K562 (cell line): Measurements from ENCODE around the gene SNX25. TPM values are rescaled to one million over a fixed set of nuclear protein-coding genes. Genes with fewer than 3 reads are reported as not detected.

Source experiments
- ATAC-seq: fragments of 200-7000 bp; cut with Tn5 transposase; 3 replicates; pipeline ENCODE4 v1.9.1; 2020; ENCODE audit warnings: moderate library complexity
- BruUV-seq: library from RNA; stranded (reverse); fragments of 400-500 nt; replicated peaks from 2 replicates; lab custom pipeline; 2021; lab: Mats Ljungman, UMichigan
- CTCF ChIA-PET: fragments of 300-600 bp; formaldehyde crosslinking; extraction: SDS; loops from one replicate; lab custom pipeline; 2021; ENCODE audit warnings: low intra/inter-chr PET ratio; lab: Yijun Ruan, JAX
- POLR2A ChIA-PET: fragments of 300-600, 350-650 bp; sonication (Branson Sonifier 250); formaldehyde crosslinking; extraction: SDS; loops from one replicate; lab custom pipeline; 2021; ENCODE audit warnings: antibody characterized with exemption, inconsistent platforms; lab: Yijun Ruan, JAX
- DNase-seq, 4 experiments: peaks; one replicate each; pipeline versions ENCODE4 v3.0.0 to v3.0.0-alpha.2; 2011 to 2018; ENCODE audit warnings: low spot score in 3 of 4, mixed read lengths in 3 of 4; ENCODE audit errors: extremely low read depth in 1 of 4
- FAIRE-seq: peaks from 2 replicates; lab custom pipeline; 2011; peaks lifted over from hg19 to GRCh38; lab: Jason Lieb, UNC
- H2AFZ ChIP-seq: 2 replicates; pipeline ENCODE4 v1.6.0; 2011; ENCODE audit warnings: low read depth, low read length, control low read depth, inconsistent platforms
- H3K27ac ChIP-seq: fragments of 200-600 bp; 3 replicates; pipeline ENCODE4 v1.8.0; 2011; ENCODE audit warnings: low read depth, mild to moderate bottlenecking, control low read depth, inconsistent platforms, low read length, moderate library complexity, mixed read lengths; ENCODE audit errors: extremely low read depth
- H3K27me3 ChIP-seq, 2 experiments: fragments of 300-600 bp in 1 of 2; 2 replicates in 1 of 2; 3 replicates in 1 of 2; pipeline versions ENCODE4 v1.6.0 to v1.8.0; 2011; ENCODE audit warnings: inconsistent platforms in 2 of 2, low read length in 2 of 2, mild to moderate bottlenecking in 1 of 2, mixed read lengths in 1 of 2, moderate library complexity in 1 of 2; ENCODE audit not compliant: control insufficient read depth in 2 of 2, insufficient read depth in 2 of 2
- H3K36me3 ChIP-seq: fragments of 300-600 bp; 3 replicates; pipeline ENCODE4 v1.8.0; 2011; ENCODE audit warnings: mild to moderate bottlenecking, low read length, inconsistent platforms; ENCODE audit not compliant: control insufficient read depth, insufficient read depth
- H3K4me1 ChIP-seq, 2 experiments: fragments of 200-600 bp in 1 of 2; replicated peaks in 1 of 2; 2 replicates in 1 of 2; 3 replicates in 1 of 2; pipeline versions ENCODE4 v1.5.1 to v1.8.0; 2011; ENCODE audit warnings: inconsistent platforms in 2 of 2, low read length in 2 of 2, mild to moderate bottlenecking in 1 of 2, mixed read lengths in 1 of 2, moderate library complexity in 1 of 2; ENCODE audit not compliant: control insufficient read depth in 2 of 2, insufficient read depth in 2 of 2
- H3K4me2 ChIP-seq: 2 replicates; pipeline ENCODE4 v1.6.1; 2011; ENCODE audit warnings: low read length, control low read depth, inconsistent platforms, mixed read lengths; ENCODE audit not compliant: insufficient read depth
- H3K4me3 ChIP-seq: fragments of 200-600 bp; sonication (generic), shearing (Covaris generic); 2 replicates; pipeline ENCODE4 v1.5.1; 2016; ENCODE audit warnings: control low read depth, inconsistent platforms
- H3K79me2 ChIP-seq: fragments of 200-600 bp; 3 replicates; pipeline ENCODE4 v1.8.0; 2011; ENCODE audit warnings: low read length, inconsistent platforms; ENCODE audit not compliant: control insufficient read depth, insufficient read depth
- H3K9ac ChIP-seq, 2 experiments: 2 replicates each; pipeline versions ENCODE4 v1.6.0 to v1.6.1; 2011; ENCODE audit warnings: low read depth in 2 of 2, low read length in 2 of 2, control low read depth in 1 of 2, inconsistent platforms in 1 of 2, mild to moderate bottlenecking in 1 of 2, mixed read lengths in 1 of 2; ENCODE audit not compliant: insufficient read depth in 1 of 2
- H3K9me1 ChIP-seq: one replicate; pipeline ENCODE4 v1.6.0; 2011; ENCODE audit warnings: inconsistent platforms, mild to moderate bottlenecking, low read length, moderate library complexity; ENCODE audit not compliant: control insufficient read depth, insufficient read depth
- H3K9me3 ChIP-seq: replicated peaks from 2 replicates; pipeline ENCODE4 v1.5.1; 2011; ENCODE audit warnings: low read depth, low read length, inconsistent platforms; ENCODE audit not compliant: control insufficient read depth, insufficient read depth
- H4K20me1 ChIP-seq: replicated peaks from 2 replicates; pipeline ENCODE4 v1.6.1; 2011; ENCODE audit warnings: low read length, inconsistent platforms, mixed read lengths; ENCODE audit not compliant: control insufficient read depth, insufficient read depth
- BACH1 ChIP-seq: fragments of 200-800 bp; sonication (Bioruptor generic); IDR thresholded peaks from 2 replicates; pipeline ENCODE4 v1.6.1; 2016; ENCODE audit warnings: missing genetic modification characterization, missing compliant biosample characterization
- ERF ChIP-seq: fragments of 450-650 bp; formaldehyde crosslinking; IDR thresholded peaks from 2 replicates; pipeline ENCODE4 v1.4.0; 2020; ENCODE audit warnings: mild to moderate bottlenecking, mixed read lengths
- NFE2 ChIP-seq: IDR thresholded peaks from 2 replicates; pipeline ENCODE4 v1.6.1; 2014; ENCODE audit warnings: antibody characterized with exemption, low read depth
- POLR2A ChIP-seq: fragments of 450-650 bp; conservative IDR thresholded peaks from 2 replicates; pipeline ENCODE4 v1.6.1; 2016
- POLR3A ChIP-seq: IDR thresholded peaks from 2 replicates; pipeline ENCODE4 v1.6.1; 2011; ENCODE audit warnings: borderline replicate concordance, mild to moderate bottlenecking, moderate library complexity; ENCODE audit not compliant: insufficient read length, insufficient read depth; ENCODE audit errors: extremely low read depth
- RBM25 ChIP-seq: fragments of 200-400 bp; formaldehyde crosslinking; IDR thresholded peaks from 2 replicates; pipeline ENCODE4 v1.6.1; 2018; ENCODE audit warnings: low read length, low read depth, moderate library complexity; ENCODE audit not compliant: severe bottlenecking
- SNRNP70 ChIP-seq: fragments of 200-400 bp; formaldehyde crosslinking; optimal IDR thresholded peaks from 2 replicates; pipeline ENCODE3; 2017; ENCODE audit warnings: low read depth, low read length
- SUPT5H ChIP-seq: fragments of 450-650 bp; IDR thresholded peaks from 2 replicates; pipeline ENCODE4 v1.6.1; 2016
- TAF9B ChIP-seq: fragments of 450-650 bp; IDR thresholded peaks from 2 replicates; pipeline ENCODE4 v1.6.1; 2018; ENCODE audit warnings: mild to moderate bottlenecking; ENCODE audit not compliant: partially characterized antibody
- U2AF1 ChIP-seq: fragments of 200-400 bp; formaldehyde crosslinking; optimal IDR thresholded peaks from 2 replicates; pipeline ENCODE3; 2017; ENCODE audit warnings: mild to moderate bottlenecking, low read depth, low read length, moderate library complexity
- VEZF1 ChIP-seq: fragments of 200-800 bp; sonication (Bioruptor generic); IDR thresholded peaks from 2 replicates; pipeline ENCODE4 v1.6.1; 2017; ENCODE audit warnings: missing genetic modification characterization, missing compliant biosample characterization
- ZFP1 ChIP-seq: fragments of 450-650 bp; formaldehyde crosslinking; IDR thresholded peaks from 2 replicates; pipeline ENCODE4 v1.4.0; 2020; ENCODE audit warnings: mild to moderate bottlenecking, mixed read lengths
- ZNF23 ChIP-seq: fragments of 250-450 bp; sonication (Bioruptor Pico); IDR thresholded peaks from 2 replicates; pipeline ENCODE4 v1.4.0; 2020; ENCODE audit warnings: mild to moderate bottlenecking
- ZNF316 ChIP-seq: fragments of 450-650 bp; IDR thresholded peaks from 2 replicates; pipeline ENCODE4 v1.6.1; 2016
- WGBS: fragments of 100-300 bp; shearing (Covaris generic); methylation state at CpG from one replicate; pipeline ENCODE4 v1.1.6; 2016; ENCODE audit warnings: low coverage, mixed read lengths; ENCODE audit not compliant: insufficient coverage; ENCODE audit errors: missing lambda C conversion rate; 5-methylcytosine and 5-hydroxymethylcytosine counted together
- in situ Hi-C: fragments of 300-500 bp; cut with MboI; formaldehyde crosslinking; loops from 4 replicates; pipeline ENCODE4 v1.15.0; 2018; ENCODE audit warnings: inconsistent platforms, mixed read lengths
- intact Hi-C: fragments of 100-400 bp; cut with micrococcal nuclease; formaldehyde crosslinking; loops from 2 replicates; pipeline ENCODE4 v1.14.2; 2022
- polyA plus RNA-seq, 8 experiments: library from polyadenylated mRNA; depleted of rRNA in 4 of 8; stranded (reverse) in 5 of 8; unstranded in 3 of 8; fragments of >200 nt; fragmentation: Nextera tagmentation in 2 of 8; fragmentation: Illumina TruSeq in 1 of 8; extraction: Ambion mirVana in 2 of 8; extraction: Trizol in 1 of 8; gene quantifications; 2 replicates each; pipeline versions ENCODE4 v1.2.1 to v1.2.3, GENCODE V29; 2011 to 2014; ENCODE audit warnings: inconsistent platforms in 1 of 8, missing spikeins in 1 of 8
- total RNA-seq, 7 experiments: library from RNA; depleted of rRNA in 6 of 7; stranded (reverse); fragments of >200 nt in 6 of 7; fragmentation: Illumina TruSeq in 2 of 7; extraction: Trizol in 2 of 7; gene quantifications; 2 replicates each; pipeline versions ENCODE4 v1.2.1 to v1.2.3, GENCODE V29; 2011 to 2021; ENCODE audit warnings: low replicate concordance in 1 of 7

Gene SNX25
- total and polyA plus RNA-seq, 9 of the 15 experiments (the other 6 are each of a cell fraction or from before 2014, with no cell fraction given), result 2.5 to 23.4 (median 13.3) TPM

GRCh38 chr4:185217408-185217975, 8.1 kb downstream of the SNX25 start:
- H3K4me2 ChIP-seq, result no peak overlapping the region

GRCh38 chr4:185218312-185218711, 8.9 kb downstream of the SNX25 start:
- CTCF ChIA-PET, result no interaction called here
- BruUV-seq, result no TSS peak
- intact Hi-C loops, result no loop called here

More at GRCh38 chr4:185217408-185217975, 8.1 kb downstream of the SNX25 start:
- H3K27ac ChIP-seq, result no peak overlapping the region
- H2AFZ ChIP-seq, result no peak overlapping the region
- CTCF ChIA-PET, result no interaction called here
- H3K79me2 ChIP-seq, result peaks cover 24% of the 10 kb centered on the region; the same call in 2 of the 3 replicates
- no peak overlapping the region for H3K4me3 ChIP-seq
- peaks cover 13 to 18% of the 10 kb centered on the region in 2 experiments; a peak in 4 of 5 replicates for H3K4me1 ChIP-seq
- ATAC-seq, result no peak
- no peaks in the 10 kb centered on the region for H3K9me3 ChIP-seq
- DNase-seq, result no peak
- FAIRE-seq, result no peak
- no peaks in the 10 kb centered on the region; the same call in 2 of the 3 replicates for H3K36me3 ChIP-seq
- POLR2A ChIA-PET, result no interaction called here
- intact Hi-C loops, result no loop called here
- no TSS peak for BruUV-seq
- H3K9ac ChIP-seq, result no peak overlapping the region
- H3K27me3 ChIP-seq, result no peaks in the 10 kb centered on the region
- peaks cover 5% of the 10 kb centered on the region; the same call in 1 of the 2 replicates for H4K20me1 ChIP-seq
- H3K9me1 ChIP-seq, result no peaks in the 10 kb centered on the region
- TF ChIP-seq RBM25 (no peak), ZNF316 (peak; percentile 20; the same call in 1 of the 2 replicates), TAF9B (no peak), NFE2 (peak; percentile 38; the same call in 1 of the 2 replicates), ERF (CRISPR knock-in tag) (no peak)
- TF ChIP-seq, all 486 proteins: peak for 2
- in situ Hi-C loops, result no loop called here
- WGBS, result 60% methylated on average over 6 of the region's 6 CpGs

More at GRCh38 chr4:185218312-185218711, 8.9 kb downstream of the SNX25 start:
- POLR2A ChIA-PET, result interaction anchor here (0.8 kb wide), 1 partner anchor 11 kb away, joined by 3 read pairs; no protein-coding TSS in a partner anchor
- Histone ChIP-seq H3K9ac (no peak overlapping the region), H3K36me3 (no peaks in the 10 kb centered on the region; the same call in 2 of the 3 replicates), H3K4me1 (peaks cover 6 to 16% of the 10 kb centered on the region in 2 experiments; a peak in 4 of 5 replicates), H4K20me1 (peaks cover 2% of the 10 kb centered on the region; the same call in 1 of the 2 replicates), H3K9me1 (no peaks in the 10 kb centered on the region), H3K27me3 (no peaks in the 10 kb centered on the region), H3K4me3 (no peak overlapping the region), H3K9me3 (no peaks in the 10 kb centered on the region), H3K79me2 (peaks cover 16% of the 10 kb centered on the region; the same call in 2 of the 3 replicates), H2AFZ (no peak overlapping the region), H3K27ac (no peak overlapping the region), H3K4me2 (no peak overlapping the region)
- no peak for TF ChIP-seq BACH1 (tag)
- no peak for TF ChIP-seq SUPT5H
- no peak for TF ChIP-seq ZFP1 (CRISPR knock-in tag)
- TF ChIP-seq U2AF1, result no peak
- TF ChIP-seq POLR3A, result no peak
- TF ChIP-seq VEZF1 (CRISPR knock-in tag), result no peak
- no peak for TF ChIP-seq POLR2A
- no peak for TF ChIP-seq ZNF23 (CRISPR knock-in tag)
- no peak for TF ChIP-seq SNRNP70
- in situ Hi-C loops, result no loop called here
- no peak for FAIRE-seq
- no peak for ATAC-seq
- no peak for DNase-seq
- WGBS, result 100% methylated on average over 2 of the region's 2 CpGs
